ENCODE measurements around the gene WEE1. TPM values are rescaled to one million over a fixed set of nuclear protein-coding genes. Genes with fewer than 3 reads are reported as not detected.

Gene WEE1
- total RNA-seq, 2 experiments from 2014 or later: 60.5 to 64.2 TPM

- Mint-ChIP-seq H3K27me3 (peaks cover 3% of the 10 kb centered on the region), H3K9me3 (no peaks in the 10 kb centered on the region), H3K27ac (no peak overlapping the region), H3K4me3 (no peak overlapping the region), H3K4me1 (peaks cover 42% of the 10 kb centered on the region), H3K36me3 (ENCODE audit: low read depth) (no peaks in the 10 kb centered on the region)
- POLR2A ChIA-PET: no interaction called here
- peak; percentile 14 for DNase-seq
- CTCF ChIA-PET: interaction anchor here (1.5 kb wide), 1 partner anchor 44 kb away, joined by 3 read pairs; no protein-coding TSS in a partner anchor
Observed at GRCh38 chr11:9568854-9569587, 4.4 kb upstream of the WEE1 start.

DNA sequence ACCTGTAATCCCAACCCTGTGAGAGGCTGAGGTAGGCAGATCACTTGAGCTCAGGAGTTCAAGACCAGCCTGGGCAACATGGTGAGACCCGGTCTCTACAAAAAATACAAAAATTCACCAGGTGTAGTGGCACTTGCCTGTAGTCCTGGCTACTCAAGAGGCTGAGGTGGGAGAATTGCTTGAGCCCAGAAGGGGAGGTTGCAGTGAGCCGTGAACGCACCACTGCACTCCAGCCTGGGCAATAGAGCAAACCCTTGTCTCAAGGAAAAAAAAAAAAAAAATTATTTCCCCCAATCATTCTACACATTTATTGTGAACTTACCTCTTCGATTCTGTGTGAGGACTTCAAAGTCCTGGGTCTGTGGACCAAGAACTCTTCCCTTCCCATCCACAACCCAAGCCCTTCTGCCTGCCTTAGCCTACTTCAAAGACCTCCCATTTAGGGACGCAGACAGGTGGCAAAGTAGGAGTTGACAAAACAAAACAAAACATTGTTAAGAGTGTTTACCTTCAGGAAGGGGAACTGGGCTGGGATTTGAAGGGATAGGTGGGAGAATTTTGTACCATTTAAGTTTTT is 3.8 kb upstream of the WEE1 start:
- Mint-ChIP-seq H3K9me3 (no peaks in the 10 kb centered on the region), H3K4me3 (no peak overlapping the region), H3K27me3 (peaks cover 3% of the 10 kb centered on the region), H3K4me1 (peaks cover 40% of the 10 kb centered on the region), H3K27ac (no peak overlapping the region), H3K36me3 (ENCODE audit: low read depth) (peaks cover 1% of the 10 kb centered on the region)
- DNase-seq: no peak
- ChIA-PET CTCF (interaction anchor here (0.6 to 1.5 kb wide), 2 partner anchors 20 to 43 kb away, joined by 3 read pairs; no protein-coding TSS in a partner anchor), POLR2A (no interaction called here)

DNA sequence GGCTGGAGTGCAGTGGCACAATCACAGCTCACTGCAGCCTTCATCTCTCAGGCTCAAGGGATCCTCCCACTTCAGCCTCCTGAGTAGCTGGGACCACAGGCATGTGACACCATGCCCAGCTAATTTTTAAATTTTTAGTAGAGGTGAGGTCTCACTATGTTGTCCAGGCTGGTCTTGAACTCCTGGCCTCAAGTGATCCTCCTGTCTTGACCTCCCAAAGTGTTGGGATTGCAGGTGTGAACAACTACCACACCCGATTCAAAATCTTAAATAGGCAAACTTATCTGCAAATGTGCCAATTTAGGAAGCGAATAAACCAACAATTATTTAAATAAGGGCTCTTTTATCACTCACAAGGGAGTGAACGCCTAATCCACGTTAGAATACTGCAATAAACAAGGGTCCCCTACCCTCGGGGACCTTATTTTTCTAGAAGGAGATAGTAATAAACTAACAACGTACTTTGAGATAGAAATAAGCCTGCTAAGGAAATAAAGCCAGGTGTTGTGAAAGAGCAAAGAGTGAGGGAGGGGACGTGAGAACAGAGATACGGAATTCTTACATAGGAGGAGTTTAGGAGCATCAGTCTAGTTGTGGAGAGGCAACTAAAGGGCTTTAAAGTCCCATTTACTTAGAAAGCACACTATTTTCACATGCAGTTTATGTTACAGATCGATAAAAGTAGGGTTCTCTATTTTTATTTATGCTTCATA is 3.0 kb upstream of the WEE1 start:
- Mint-ChIP-seq H3K4me1 (peaks cover 40% of the 10 kb centered on the region), H3K27ac (no peak overlapping the region), H3K36me3 (ENCODE audit: low read depth) (peaks cover 9% of the 10 kb centered on the region), H3K4me3 (no peak overlapping the region), H3K9me3 (no peaks in the 10 kb centered on the region), H3K27me3 (peaks cover 3% of the 10 kb centered on the region)
- no peak for DNase-seq
- ChIA-PET POLR2A (no interaction called here), CTCF (interaction anchor here (0.6 to 1.0 kb wide), 2 partner anchors 7 to 20 kb away, joined by 3 read pairs; no protein-coding TSS in a partner anchor)

DNA sequence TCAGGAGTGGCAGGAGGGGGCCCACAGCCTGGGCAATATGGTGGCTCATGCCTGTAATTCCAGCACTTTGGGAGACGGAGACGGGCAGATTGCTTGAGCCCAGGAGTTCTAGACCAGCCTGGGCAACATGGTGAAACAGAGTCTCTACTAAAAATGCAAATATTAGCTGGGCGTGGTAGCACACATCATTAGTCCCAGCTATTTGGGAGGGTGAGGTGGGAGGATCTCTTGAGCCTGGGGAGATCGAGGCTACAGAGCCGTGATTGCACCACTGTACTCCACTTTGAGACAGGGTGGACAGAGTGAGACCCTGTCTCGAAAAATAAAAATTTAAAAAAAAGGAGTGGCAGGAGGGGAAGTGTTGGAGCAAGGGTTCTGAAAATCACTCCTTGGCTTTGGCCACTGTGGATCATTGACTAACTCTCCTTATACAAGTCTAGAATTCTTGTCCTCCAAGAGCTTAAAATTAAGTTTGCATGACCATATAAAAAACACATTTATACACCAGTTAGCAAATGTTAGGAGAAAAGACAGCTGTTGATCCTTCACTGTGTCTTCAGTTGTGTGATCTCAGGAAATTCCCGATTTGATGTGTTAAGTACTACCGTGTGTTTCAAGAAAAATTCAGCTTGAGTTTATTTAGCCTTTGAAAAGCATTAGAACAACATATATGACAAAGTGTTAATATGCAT is 2.3 kb upstream of the WEE1 start:
- H3K9me3 Mint-ChIP-seq: no peaks in the 10 kb centered on the region
- CTCF ChIA-PET: interaction anchor here (1.0 to 1.2 kb wide), 4 partner anchors 8 to 177 kb away, joined by 3 to 4 read pairs (median 4); no protein-coding TSS in a partner anchor
- no peak overlapping the region for H3K27ac Mint-ChIP-seq
- H3K27me3 Mint-ChIP-seq: peaks cover 3% of the 10 kb centered on the region
- no peak for DNase-seq
- POLR2A ChIA-PET: no interaction called here
- peak overlapping the region; percentile 76 for H3K4me3 Mint-ChIP-seq
- peaks cover 16% of the 10 kb centered on the region for H3K36me3 Mint-ChIP-seq (ENCODE audit: low read depth)
- peaks cover 38% of the 10 kb centered on the region for H3K4me1 Mint-ChIP-seq

GRCh38 chr11:9571763-9572115 is 1.7 kb upstream of the WEE1 start:
- Mint-ChIP-seq H3K36me3 (ENCODE audit: low read depth) (peaks cover 21% of the 10 kb centered on the region), H3K27ac (no peak overlapping the region), H3K9me3 (no peaks in the 10 kb centered on the region), H3K4me1 (peaks cover 39% of the 10 kb centered on the region), H3K4me3 (peak overlapping the region; percentile 76), H3K27me3 (peaks cover 3% of the 10 kb centered on the region)
- ChIA-PET CTCF (interaction anchor here (0.7 to 1.2 kb wide), 5 partner anchors 8 to 177 kb away, joined by 3 to 4 read pairs (median 3); no protein-coding TSS in a partner anchor), POLR2A (no interaction called here)
- DNase-seq: no peak

DNA sequence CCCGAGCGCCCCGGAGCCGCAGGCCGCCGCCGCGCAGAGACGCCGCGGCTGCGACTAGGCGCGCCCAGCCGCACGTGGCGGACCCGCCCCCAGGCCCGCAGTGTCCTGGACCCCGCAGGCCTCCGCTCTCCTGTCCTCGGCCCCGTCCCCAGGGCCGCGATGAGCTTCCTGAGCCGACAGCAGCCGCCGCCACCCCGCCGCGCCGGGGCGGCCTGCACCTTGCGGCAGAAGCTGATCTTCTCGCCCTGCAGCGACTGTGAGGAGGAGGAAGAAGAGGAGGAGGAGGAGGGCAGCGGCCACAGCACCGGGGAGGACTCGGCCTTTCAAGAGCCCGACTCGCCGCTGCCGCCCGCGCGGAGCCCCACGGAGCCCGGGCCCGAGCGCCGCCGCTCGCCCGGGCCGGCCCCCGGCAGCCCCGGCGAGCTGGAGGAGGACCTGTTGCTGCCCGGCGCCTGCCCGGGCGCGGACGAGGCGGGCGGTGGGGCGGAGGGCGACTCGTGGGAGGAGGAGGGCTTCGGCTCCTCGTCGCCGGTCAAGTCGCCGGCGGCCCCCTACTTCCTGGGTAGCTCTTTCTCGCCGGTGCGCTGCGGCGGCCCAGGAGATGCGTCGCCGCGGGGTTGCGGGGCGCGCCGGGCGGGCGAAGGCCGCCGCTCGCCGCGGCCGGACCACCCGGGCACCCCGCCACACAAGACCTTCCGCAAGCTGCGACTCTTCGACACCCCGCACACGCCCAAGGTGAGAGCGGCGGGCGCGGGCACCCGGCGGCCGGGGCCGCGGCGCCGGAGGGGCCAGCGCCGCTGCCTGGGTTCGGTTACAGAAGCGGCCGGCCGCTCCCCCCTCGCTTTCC is 528 bp downstream of the WEE1 start:
- Mint-ChIP-seq H3K27ac (peak overlapping the region; percentile 82), H3K4me3 (peak overlapping the region; percentile 92), H3K36me3 (ENCODE audit: low read depth) (peaks cover 37% of the 10 kb centered on the region), H3K9me3 (no peaks in the 10 kb centered on the region), H3K27me3 (peaks cover 3% of the 10 kb centered on the region), H3K4me1 (peaks cover 50% of the 10 kb centered on the region)
- POLR2A ChIA-PET: interaction anchor here (1.0 to 1.2 kb wide), 2 partner anchors 27 to 114 kb away, joined by 5 to 6 read pairs; partner anchors contain the start of gene ZNF143
- DNase-seq: peak; percentile 33
- CTCF ChIA-PET: interaction anchor here (0.9 to 1.9 kb wide), 7 partner anchors 26 to 734 kb away, joined by 3 to 10 read pairs (median 5); partner anchors contain the start of gene ZNF143

DNA sequence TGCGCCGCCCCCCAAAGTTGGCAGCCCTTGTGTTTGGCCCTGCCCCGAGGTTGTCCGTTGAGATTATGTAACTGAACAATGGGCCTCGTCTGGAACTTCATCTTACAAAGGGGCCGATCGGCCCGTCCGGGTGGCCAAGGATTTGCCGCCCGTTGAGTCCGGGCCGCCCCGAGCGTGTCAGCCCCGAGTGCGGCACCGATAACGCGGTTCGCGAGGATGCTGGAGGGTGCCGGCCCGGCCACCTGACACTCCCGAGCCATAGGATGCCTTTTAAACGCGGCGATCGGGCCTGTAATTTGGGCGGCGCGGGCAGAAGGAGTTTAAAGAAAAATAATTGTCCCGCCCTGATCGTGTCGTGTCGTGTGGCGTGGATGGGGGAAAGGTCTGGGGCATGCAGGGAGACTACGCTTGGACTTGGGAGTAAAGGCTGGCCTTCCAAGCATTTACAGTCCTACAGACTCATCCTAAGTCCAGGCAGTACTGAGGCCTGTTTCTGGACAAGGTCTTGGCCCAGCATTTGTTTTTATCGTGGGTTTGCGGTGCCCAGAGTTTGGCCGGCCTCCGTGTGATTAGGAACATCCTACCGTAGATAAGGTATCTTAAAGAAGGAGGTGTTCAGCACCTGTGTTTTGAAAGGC is 1.3 kb downstream of the WEE1 start:
- DNase-seq: peak; percentile 22
- ChIA-PET CTCF (interaction anchor here (1.1 to 1.7 kb wide), 3 partner anchors 26 to 40 kb away, joined by 4 to 5 read pairs (median 4); no protein-coding TSS in a partner anchor), POLR2A (no interaction called here)
- Mint-ChIP-seq H3K27ac (peak overlapping the region; percentile 78), H3K4me1 (peaks cover 51% of the 10 kb centered on the region), H3K36me3 (ENCODE audit: low read depth) (peaks cover 44% of the 10 kb centered on the region), H3K4me3 (peak overlapping the region; percentile 92), H3K9me3 (no peaks in the 10 kb centered on the region), H3K27me3 (peaks cover 3% of the 10 kb centered on the region)

- DNase-seq: peak; percentile 14
- peaks cover 49% of the 10 kb centered on the region for H3K4me1 Mint-ChIP-seq
- H3K4me3 Mint-ChIP-seq: peak overlapping the region; percentile 92
- H3K9me3 Mint-ChIP-seq: no peaks in the 10 kb centered on the region
- no peaks in the 10 kb centered on the region for H3K27me3 Mint-ChIP-seq
- ChIA-PET CTCF (interaction anchor here (1.3 to 2.3 kb wide), 5 partner anchors 13 to 40 kb away, joined by 4 to 9 read pairs (median 5); no protein-coding TSS in a partner anchor), POLR2A (no interaction called here)
- peak overlapping the region; percentile 78 for H3K27ac Mint-ChIP-seq
- peaks cover 46% of the 10 kb centered on the region for H3K36me3 Mint-ChIP-seq (ENCODE audit: low read depth)
Observed at GRCh38 chr11:9575260-9576240, 2.1 kb downstream of the WEE1 start.

GRCh38 chr11:9576701-9577381 is 3.4 kb downstream of the WEE1 start:
- ChIA-PET POLR2A (no interaction called here), CTCF (interaction anchor here (0.6 to 2.3 kb wide), 11 partner anchors 10 to 412 kb away, joined by 3 to 12 read pairs (median 4); no protein-coding TSS in a partner anchor)
- DNase-seq: no peak
- Mint-ChIP-seq H3K4me1 (peaks cover 56% of the 10 kb centered on the region), H3K9me3 (no peaks in the 10 kb centered on the region), H3K27ac (peak overlapping the region; percentile 89), H3K27me3 (no peaks in the 10 kb centered on the region), H3K4me3 (peak overlapping the region; percentile 92), H3K36me3 (ENCODE audit: low read depth) (peaks cover 59% of the 10 kb centered on the region)

- H3K36me3 Mint-ChIP-seq (ENCODE audit: low read depth): peaks cover 66% of the 10 kb centered on the region
- CTCF ChIA-PET: interaction anchor here (0.6 to 2.3 kb wide), 9 partner anchors 11 to 413 kb away, joined by 3 to 12 read pairs (median 4); no protein-coding TSS in a partner anchor
- no peaks in the 10 kb centered on the region for H3K27me3 Mint-ChIP-seq
- peaks cover 54% of the 10 kb centered on the region for H3K4me1 Mint-ChIP-seq
- H3K9me3 Mint-ChIP-seq: no peaks in the 10 kb centered on the region
- POLR2A ChIA-PET: no interaction called here
- no peak for DNase-seq
- peak overlapping the region; percentile 89 for H3K27ac Mint-ChIP-seq
- peak overlapping the region; percentile 92 for H3K4me3 Mint-ChIP-seq
Observed at GRCh38 chr11:9577556-9577955, 4.1 kb downstream of the WEE1 start.
